ENCODE data around the gene DAPK3.

DNA sequence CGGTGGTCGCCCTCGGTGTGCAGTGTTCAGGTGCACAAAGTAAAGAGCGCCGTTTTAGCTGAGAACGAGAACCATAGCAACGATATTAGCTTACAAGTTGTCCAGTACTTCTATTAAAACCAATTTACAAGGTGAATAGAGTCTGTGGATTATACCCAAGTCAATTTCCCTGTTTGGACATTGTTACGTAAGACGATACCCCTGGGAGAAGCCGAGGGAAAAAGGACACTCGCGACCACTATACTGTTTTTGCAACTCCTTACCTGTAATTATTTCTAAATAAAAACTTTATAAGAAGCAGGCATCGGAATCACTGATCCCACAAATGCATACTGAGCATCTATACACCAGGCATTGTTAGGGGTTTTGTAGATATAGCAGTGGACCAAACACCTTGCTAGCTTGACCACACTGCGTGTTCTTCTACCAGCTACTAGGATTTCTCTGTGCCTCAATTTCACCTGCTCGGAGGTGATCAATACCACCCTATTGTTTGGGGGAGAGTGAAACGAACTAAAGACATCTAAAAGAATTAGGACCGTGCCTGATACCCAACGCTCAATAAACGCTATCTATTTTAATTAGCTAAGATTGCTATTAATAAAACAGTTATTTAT is 14.9 kb upstream of the DAPK3 start:
- TF ChIP-seq, protein P1, sequence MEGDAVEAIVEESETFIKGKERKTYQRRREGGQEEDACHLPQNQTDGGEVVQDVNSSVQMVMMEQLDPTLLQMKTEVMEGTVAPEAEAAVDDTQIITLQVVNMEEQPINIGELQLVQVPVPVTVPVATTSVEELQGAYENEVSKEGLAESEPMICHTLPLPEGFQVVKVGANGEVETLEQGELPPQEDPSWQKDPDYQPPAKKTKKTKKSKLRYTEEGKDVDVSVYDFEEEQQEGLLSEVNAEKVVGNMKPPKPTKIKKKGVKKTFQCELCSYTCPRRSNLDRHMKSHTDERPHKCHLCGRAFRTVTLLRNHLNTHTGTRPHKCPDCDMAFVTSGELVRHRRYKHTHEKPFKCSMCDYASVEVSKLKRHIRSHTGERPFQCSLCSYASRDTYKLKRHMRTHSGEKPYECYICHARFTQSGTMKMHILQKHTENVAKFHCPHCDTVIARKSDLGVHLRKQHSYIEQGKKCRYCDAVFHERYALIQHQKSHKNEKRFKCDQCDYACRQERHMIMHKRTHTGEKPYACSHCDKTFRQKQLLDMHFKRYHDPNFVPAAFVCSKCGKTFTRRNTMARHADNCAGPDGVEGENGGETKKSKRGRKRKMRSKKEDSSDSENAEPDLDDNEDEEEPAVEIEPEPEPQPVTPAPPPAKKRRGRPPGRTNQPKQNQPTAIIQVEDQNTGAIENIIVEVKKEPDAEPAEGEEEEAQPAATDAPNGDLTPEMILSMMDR (IDR thresholded peaks at IDR 0.05), result no peak
- TF ChIP-seq EP300 (IDR thresholded peaks at IDR 0.05; ENCODE audit: low read depth), result no peak
- TF ChIP-seq POLR2A (IDR thresholded peaks at IDR 0.05), result no peak
- TF ChIP-seq POLR2AphosphoS5 (IDR thresholded peaks at IDR 0.05), result no peak

All from transverse colon (tissue), 4 donors.